ENCODE data around the gene PIPOX. TPM values are rescaled to one million over a fixed set of nuclear protein-coding genes. Genes with fewer than 3 reads are reported as not detected.
"Not testable (repeated sequence)": the region's sequence is repeated elsewhere in the genome, so short reads cannot be mapped to it uniquely, and the experiment has no call there.

PIPOX gene
- total RNA-seq, 1 donor from 2014 or later, result 2.8 TPM

- DNase-seq (ENCODE audit: low spot score), result no peak
- no peak overlapping the region for H3K4me3 Mint-ChIP-seq (ENCODE audit: low read depth)
- no peaks in the 10 kb centered on the region for H3K9me3 Mint-ChIP-seq
- H3K36me3 Mint-ChIP-seq (ENCODE audit: low read depth), result peaks cover 14% of the 10 kb centered on the region
- no peaks in the 10 kb centered on the region for H3K4me1 Mint-ChIP-seq (ENCODE audit: low read depth)
- intact Hi-C loops (cut with micrococcal nuclease), result no loop called here
- H3K27me3 Mint-ChIP-seq (ENCODE audit: low read depth), result no peaks in the 10 kb centered on the region
- H3K27ac Mint-ChIP-seq, result no peak overlapping the region
Observed at GRCh38 chr17:29076722-29077121, 33.8 kb downstream of the PIPOX start.

GRCh38 chr17:29077320-29077719, 34.4 kb downstream of the PIPOX start:
- Mint-ChIP-seq H3K27me3 (ENCODE audit: low read depth) (no peaks in the 10 kb centered on the region), H3K27ac (no peak overlapping the region), H3K4me1 (ENCODE audit: low read depth) (no peaks in the 10 kb centered on the region), H3K4me3 (ENCODE audit: low read depth) (no peak overlapping the region), H3K36me3 (ENCODE audit: low read depth) (peaks cover 15% of the 10 kb centered on the region), H3K9me3 (no peaks in the 10 kb centered on the region)
- intact Hi-C loops (cut with micrococcal nuclease), result no loop called here
- DNase-seq (ENCODE audit: low spot score), result no peak

GRCh38 chr17:29078183-29079045, 35.5 kb downstream of the PIPOX start:
- H3K36me3 Mint-ChIP-seq (ENCODE audit: low read depth), result peaks cover 15% of the 10 kb centered on the region
- no peak overlapping the region for H3K27ac Mint-ChIP-seq
- H3K9me3 Mint-ChIP-seq, result no peaks in the 10 kb centered on the region
- H3K4me1 Mint-ChIP-seq (ENCODE audit: low read depth), result no peaks in the 10 kb centered on the region
- DNase-seq (ENCODE audit: low spot score), result no peak
- no peak overlapping the region for H3K4me3 Mint-ChIP-seq (ENCODE audit: low read depth)
- H3K27me3 Mint-ChIP-seq (ENCODE audit: low read depth), result no peaks in the 10 kb centered on the region
- intact Hi-C loops (cut with micrococcal nuclease), result no loop called here

GRCh38 chr17:29079433-29079832, 36.5 kb downstream of the PIPOX start:
- Mint-ChIP-seq H3K4me1 (ENCODE audit: low read depth) (no peaks in the 10 kb centered on the region), H3K27ac (no peak overlapping the region), H3K4me3 (ENCODE audit: low read depth) (no peak overlapping the region), H3K27me3 (ENCODE audit: low read depth) (no peaks in the 10 kb centered on the region), H3K9me3 (no peaks in the 10 kb centered on the region), H3K36me3 (ENCODE audit: low read depth) (peaks cover 22% of the 10 kb centered on the region)
- intact Hi-C loops (cut with micrococcal nuclease), result no loop called here
- DNase-seq (ENCODE audit: low spot score), result no peak

GRCh38 chr17:29079887-29080286, 36.9 kb downstream of the PIPOX start:
- H3K9me3 Mint-ChIP-seq, result no peaks in the 10 kb centered on the region
- no peak for DNase-seq (ENCODE audit: low spot score)
- H3K36me3 Mint-ChIP-seq (ENCODE audit: low read depth), result peaks cover 22% of the 10 kb centered on the region
- no peaks in the 10 kb centered on the region for H3K4me1 Mint-ChIP-seq (ENCODE audit: low read depth)
- H3K27me3 Mint-ChIP-seq (ENCODE audit: low read depth), result no peaks in the 10 kb centered on the region
- no peak overlapping the region for H3K27ac Mint-ChIP-seq
- intact Hi-C loops (cut with micrococcal nuclease), result no loop called here
- H3K4me3 Mint-ChIP-seq (ENCODE audit: low read depth), result no peak overlapping the region

GRCh38 chr17:29080323-29080722, 37.4 kb downstream of the PIPOX start:
- no peak for DNase-seq (ENCODE audit: low spot score)
- Mint-ChIP-seq H3K27me3 (ENCODE audit: low read depth) (no peaks in the 10 kb centered on the region), H3K9me3 (no peaks in the 10 kb centered on the region), H3K36me3 (ENCODE audit: low read depth) (peaks cover 22% of the 10 kb centered on the region), H3K27ac (no peak overlapping the region), H3K4me1 (ENCODE audit: low read depth) (no peaks in the 10 kb centered on the region), H3K4me3 (ENCODE audit: low read depth) (no peak overlapping the region)
- intact Hi-C loops (cut with micrococcal nuclease), result no loop called here

- intact Hi-C loops (cut with micrococcal nuclease), result no loop called here
- no peak overlapping the region for H3K27ac Mint-ChIP-seq
- H3K36me3 Mint-ChIP-seq (ENCODE audit: low read depth), result peaks cover 25% of the 10 kb centered on the region
- no peak overlapping the region for H3K4me3 Mint-ChIP-seq (ENCODE audit: low read depth)
- no peaks in the 10 kb centered on the region for H3K9me3 Mint-ChIP-seq
- no peaks in the 10 kb centered on the region for H3K27me3 Mint-ChIP-seq (ENCODE audit: low read depth)
- no peak for DNase-seq (ENCODE audit: low spot score)
- H3K4me1 Mint-ChIP-seq (ENCODE audit: low read depth), result no peaks in the 10 kb centered on the region
Observed at GRCh38 chr17:29080965-29081364, 38.0 kb downstream of the PIPOX start.

GRCh38 chr17:29084541-29085146, 41.7 kb downstream of the PIPOX start:
- Mint-ChIP-seq H3K9me3 (no peaks in the 10 kb centered on the region), H3K4me1 (ENCODE audit: low read depth) (no peaks in the 10 kb centered on the region), H3K36me3 (ENCODE audit: low read depth) (peaks cover 53% of the 10 kb centered on the region), H3K27ac (no peak overlapping the region), H3K27me3 (ENCODE audit: low read depth) (no peaks in the 10 kb centered on the region), H3K4me3 (ENCODE audit: low read depth) (no peak overlapping the region)
- no peak for DNase-seq (ENCODE audit: low spot score)
- intact Hi-C loops (cut with micrococcal nuclease), result no loop called here

- H3K9me3 Mint-ChIP-seq, result no peaks in the 10 kb centered on the region
- no peaks in the 10 kb centered on the region for H3K4me1 Mint-ChIP-seq (ENCODE audit: low read depth)
- DNase-seq (ENCODE audit: low spot score), result no peak
- peaks cover 50% of the 10 kb centered on the region for H3K36me3 Mint-ChIP-seq (ENCODE audit: low read depth)
- H3K27ac Mint-ChIP-seq, result no peak overlapping the region
- H3K4me3 Mint-ChIP-seq (ENCODE audit: low read depth), result no peak overlapping the region
- intact Hi-C loops (cut with micrococcal nuclease), result no loop called here
- H3K27me3 Mint-ChIP-seq (ENCODE audit: low read depth), result no peaks in the 10 kb centered on the region
Observed at GRCh38 chr17:29085223-29085622, 42.3 kb downstream of the PIPOX start.

GRCh38 chr17:29086628-29087332, 43.8 kb downstream of the PIPOX start:
- no peak for DNase-seq (ENCODE audit: low spot score)
- intact Hi-C loops (cut with micrococcal nuclease), result no loop called here
- Mint-ChIP-seq H3K4me3 (ENCODE audit: low read depth) (no peak overlapping the region), H3K36me3 (ENCODE audit: low read depth) (peaks cover 45% of the 10 kb centered on the region), H3K27me3 (ENCODE audit: low read depth) (no peaks in the 10 kb centered on the region), H3K9me3 (no peaks in the 10 kb centered on the region), H3K4me1 (ENCODE audit: low read depth) (no peaks in the 10 kb centered on the region), H3K27ac (no peak overlapping the region)

- H3K27me3 Mint-ChIP-seq (ENCODE audit: low read depth); H3K4me3 Mint-ChIP-seq (ENCODE audit: low read depth); DNase-seq (ENCODE audit: low spot score); H3K9me3 Mint-ChIP-seq; intact Hi-C loops (cut with micrococcal nuclease); H3K4me1 Mint-ChIP-seq (ENCODE audit: low read depth); H3K27ac Mint-ChIP-seq: not testable (repeated sequence)
- peaks cover 54% of the 10 kb centered on the region for H3K36me3 Mint-ChIP-seq (ENCODE audit: low read depth)
Observed at GRCh38 chr17:29088782-29089181, 45.8 kb downstream of the PIPOX start.

GRCh38 chr17:29089601-29090044, 46.7 kb downstream of the PIPOX start:
- H3K4me3 Mint-ChIP-seq (ENCODE audit: low read depth), result no peak overlapping the region
- DNase-seq (ENCODE audit: low spot score), result no peak
- intact Hi-C loops (cut with micrococcal nuclease), result no loop called here
- H3K27me3 Mint-ChIP-seq (ENCODE audit: low read depth), result no peaks in the 10 kb centered on the region
- H3K36me3 Mint-ChIP-seq (ENCODE audit: low read depth), result peaks cover 55% of the 10 kb centered on the region
- H3K9me3 Mint-ChIP-seq, result no peaks in the 10 kb centered on the region
- no peak overlapping the region for H3K27ac Mint-ChIP-seq
- H3K4me1 Mint-ChIP-seq (ENCODE audit: low read depth), result no peaks in the 10 kb centered on the region

GRCh38 chr17:29090108-29090507, 47.2 kb downstream of the PIPOX start:
- no peak for DNase-seq (ENCODE audit: low spot score)
- H3K27ac Mint-ChIP-seq, result no peak overlapping the region
- H3K27me3 Mint-ChIP-seq (ENCODE audit: low read depth), result no peaks in the 10 kb centered on the region
- intact Hi-C loops (cut with micrococcal nuclease), result no loop called here
- H3K36me3 Mint-ChIP-seq (ENCODE audit: low read depth), result peaks cover 55% of the 10 kb centered on the region
- H3K4me1 Mint-ChIP-seq (ENCODE audit: low read depth), result no peaks in the 10 kb centered on the region
- H3K9me3 Mint-ChIP-seq, result no peaks in the 10 kb centered on the region
- H3K4me3 Mint-ChIP-seq (ENCODE audit: low read depth), result no peak overlapping the region
